Fibroblast of skin of scalp (primary cell): ENCODE results near the gene DNAH8.

Experiments used
- DNase-seq: peaks from one replicate; pipeline ENCODE4 v3.0.0-alpha.2; 2013

DNAH8 gene

DNA sequence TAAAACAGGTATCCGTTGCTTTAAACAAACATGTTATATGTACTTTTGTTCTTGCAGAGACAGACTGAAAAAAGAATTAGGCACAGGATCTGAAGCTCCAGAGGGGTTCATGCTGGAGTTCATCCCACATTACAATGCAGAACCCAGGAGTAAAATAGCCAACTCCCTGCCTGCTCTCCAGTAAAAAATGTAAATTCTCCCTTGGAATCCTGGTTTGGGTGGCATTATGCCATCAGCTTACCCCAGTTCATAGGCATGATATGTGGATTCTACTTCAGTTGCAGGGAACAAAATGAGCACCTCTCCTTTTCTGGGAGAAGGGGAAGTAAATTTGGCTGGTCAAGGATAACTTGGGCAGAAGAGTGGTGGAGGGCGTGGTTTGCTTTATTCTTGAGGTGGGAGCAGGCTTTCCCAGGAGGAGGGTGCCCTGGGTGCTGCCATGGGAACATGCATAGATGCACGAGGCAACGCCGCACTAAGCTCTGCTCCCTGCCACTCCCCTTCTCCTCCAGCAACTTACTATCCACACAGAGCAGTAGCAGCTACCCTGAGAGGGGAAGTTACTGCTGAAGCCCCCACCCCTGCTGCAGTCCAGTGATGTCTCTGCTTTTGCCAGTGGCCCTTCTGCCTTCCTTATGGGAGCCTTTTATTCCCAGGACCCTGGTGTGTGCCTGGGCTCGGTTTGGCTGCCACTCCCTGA lies 261.8 kb downstream of the DNAH8 start:
- no peak for DNase-seq

DNA sequence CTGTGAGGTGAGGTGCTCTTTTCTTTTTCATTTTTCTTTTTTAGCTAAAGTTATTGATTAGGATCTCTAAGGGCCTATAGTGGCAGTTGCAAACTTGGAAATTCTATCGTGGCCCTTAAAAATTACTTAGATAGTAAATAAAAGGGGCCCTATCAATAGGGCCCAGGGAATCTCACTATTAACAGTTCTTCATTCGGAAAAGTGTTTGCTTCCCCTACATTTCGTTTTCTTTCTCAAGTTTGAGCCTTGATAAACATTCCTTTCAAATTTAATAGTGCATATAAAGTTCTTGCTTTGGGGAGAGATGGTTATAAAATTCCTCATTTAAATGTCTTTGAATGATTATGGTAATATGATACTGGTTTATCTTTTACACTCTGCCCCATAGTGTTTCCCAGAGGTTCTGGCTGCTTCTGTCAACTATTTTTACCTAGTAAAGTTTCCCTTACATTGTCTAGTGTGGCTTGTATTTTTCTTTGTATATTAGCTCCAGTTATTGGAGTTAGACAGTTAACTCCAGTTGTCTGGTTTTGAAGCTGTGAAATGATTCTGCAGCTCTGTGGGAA lies 263.1 kb downstream of the DNAH8 start:
- no peak for DNase-seq

- no peak for DNase-seq
Measured at GRCh38 chr6:38982470-38982869, 267.4 kb downstream of the DNAH8 start.

DNA sequence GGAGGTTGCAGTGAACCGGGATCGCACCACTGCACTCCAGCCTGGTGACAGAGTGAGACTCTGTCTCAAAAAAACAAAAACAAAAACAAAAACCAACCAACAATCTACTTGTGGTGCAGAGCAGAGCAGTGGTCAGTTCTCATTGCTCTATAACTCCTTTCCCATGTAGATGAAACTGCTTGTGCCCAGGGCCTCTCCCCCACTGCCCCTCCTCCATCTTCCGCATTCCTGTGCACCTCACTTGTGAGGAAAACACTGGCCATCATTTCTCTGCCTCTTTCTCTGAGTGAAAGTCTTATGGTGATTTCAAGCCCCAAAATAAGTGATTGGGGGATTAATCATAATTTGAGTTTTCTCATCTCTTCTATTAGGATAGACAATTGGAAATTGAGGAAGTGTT lies 269.6 kb downstream of the DNAH8 start:
- DNase-seq, result no peak

- no peak for DNase-seq
Measured at GRCh38 chr6:38985839-38986238, 270.7 kb downstream of the DNAH8 start.

DNA sequence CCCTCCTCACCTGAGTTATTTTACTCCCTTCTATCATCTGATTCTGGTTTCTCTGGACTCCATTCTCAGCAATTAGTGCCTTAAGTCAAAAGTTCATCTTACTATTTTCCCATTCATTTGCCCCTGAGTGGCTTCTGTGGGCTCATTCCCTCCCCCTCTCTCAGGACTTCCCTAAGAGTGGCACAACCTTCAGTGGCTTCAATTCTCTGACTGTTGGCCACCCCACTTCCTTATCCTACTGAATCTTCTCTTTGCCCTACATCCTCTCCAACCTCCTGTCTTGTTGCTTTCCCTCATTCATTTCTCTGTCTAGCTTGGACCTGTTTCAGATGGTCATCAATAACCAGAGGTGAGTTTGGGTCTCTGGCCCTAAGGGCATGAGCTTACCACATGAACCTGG lies 272.4 kb downstream of the DNAH8 start:
- no peak for DNase-seq

- DNase-seq, result no peak
Measured at GRCh38 chr6:38988736-38989449, 273.8 kb downstream of the DNAH8 start.

GRCh38 chr6:38990475-38990874 lies 275.4 kb downstream of the DNAH8 start:
- no peak for DNase-seq

GRCh38 chr6:38996676-38997075 lies 281.6 kb downstream of the DNAH8 start:
- no peak for DNase-seq

DNA sequence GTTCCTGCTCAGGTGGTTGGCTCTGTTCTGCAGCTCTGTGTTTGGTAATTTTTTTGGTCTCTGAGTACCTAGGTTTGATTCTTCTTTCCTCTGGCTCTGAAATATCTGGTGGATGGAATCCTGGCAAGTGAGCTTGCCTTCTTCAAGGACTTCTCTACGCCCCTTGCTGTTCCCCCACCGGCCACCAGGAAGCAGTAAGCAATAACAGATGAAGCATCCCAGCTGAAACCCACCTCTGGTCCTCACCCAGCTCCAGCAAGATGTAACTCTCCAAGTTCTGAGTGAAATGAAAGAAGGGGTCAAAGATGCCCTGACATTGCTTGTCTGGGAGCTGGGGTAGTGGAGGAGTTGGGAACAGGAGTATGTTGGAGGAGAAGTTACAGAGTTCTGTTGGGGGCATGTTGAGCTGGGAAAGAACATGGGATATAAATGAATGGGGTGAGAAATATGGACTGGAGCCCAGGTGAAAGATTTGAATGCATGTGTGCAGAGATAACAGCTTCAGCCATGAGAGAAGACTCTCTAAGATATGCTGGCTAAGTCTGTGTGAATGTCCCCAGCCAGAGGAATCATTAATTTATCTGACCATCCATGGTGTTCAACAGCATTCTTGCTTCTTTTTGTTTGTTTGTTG lies 282.1 kb downstream of the DNAH8 start:
- peak; percentile 7 for DNase-seq

- no peak for DNase-seq
Measured at GRCh38 chr6:39003072-39003471, 288.0 kb downstream of the DNAH8 start.

- no peak for DNase-seq
Measured at GRCh38 chr6:39003492-39003891, 288.4 kb downstream of the DNAH8 start.

- no peak for DNase-seq
Measured at GRCh38 chr6:39004801-39005200, 289.7 kb downstream of the DNAH8 start.

DNA sequence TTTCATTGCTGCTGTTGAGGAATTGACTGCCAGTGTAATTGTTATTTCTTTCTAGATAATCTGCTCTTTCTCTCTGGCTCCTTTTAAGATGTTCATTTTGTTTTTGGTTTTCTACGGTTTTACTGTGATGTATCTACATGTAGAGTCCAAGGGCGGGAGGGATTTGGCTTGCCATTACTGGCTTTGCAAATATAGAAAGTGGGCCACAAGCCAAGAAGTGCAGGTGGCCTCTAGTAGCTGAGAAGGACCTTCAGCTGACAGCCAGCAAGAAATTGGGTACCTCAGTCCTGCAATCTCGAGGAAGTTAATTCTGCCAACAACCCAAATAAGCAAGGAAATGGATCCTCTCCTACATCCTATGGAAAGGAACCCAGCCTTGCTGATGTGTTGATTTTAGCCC lies 290.7 kb downstream of the DNAH8 start:
- DNase-seq, result no peak

DNA sequence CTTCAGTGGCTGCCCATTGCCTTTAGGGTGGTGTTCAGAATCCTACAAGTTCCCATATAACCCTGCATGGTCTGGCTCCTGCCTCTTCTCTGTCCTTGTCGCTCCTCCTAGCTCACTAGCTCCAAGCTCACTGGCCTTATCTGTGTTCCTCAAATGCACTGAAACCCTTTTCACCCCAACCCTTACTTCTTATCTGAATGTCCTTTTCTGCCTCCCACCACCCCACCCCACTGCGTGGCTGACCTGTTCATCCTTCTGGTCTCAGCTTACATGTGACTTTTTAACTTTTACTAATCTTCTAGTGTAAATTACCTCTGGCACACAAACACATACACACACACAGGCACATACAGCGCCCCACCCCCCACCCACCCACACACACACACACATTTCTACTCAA lies 292.5 kb downstream of the DNAH8 start:
- DNase-seq, result no peak

DNA sequence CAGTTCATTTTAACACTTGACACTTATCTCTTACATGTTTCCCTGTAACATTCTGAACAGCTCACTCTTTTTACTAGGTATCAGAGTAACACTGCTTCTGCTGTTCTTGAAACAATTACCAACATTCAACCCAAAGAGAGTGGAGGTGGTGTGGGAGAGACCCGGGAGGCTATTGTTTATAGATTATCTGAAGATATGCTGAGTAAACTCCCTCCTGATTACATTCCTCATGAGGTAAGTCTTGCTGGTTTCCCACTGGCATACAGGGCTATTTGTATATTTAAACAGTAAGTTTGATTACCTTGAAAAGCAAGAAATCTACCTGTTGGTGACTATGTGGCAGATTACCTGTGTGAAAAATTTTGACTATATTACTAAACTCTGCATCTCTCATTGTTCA lies 293.6 kb downstream of the DNAH8 start:
- DNase-seq, result no peak

DNA sequence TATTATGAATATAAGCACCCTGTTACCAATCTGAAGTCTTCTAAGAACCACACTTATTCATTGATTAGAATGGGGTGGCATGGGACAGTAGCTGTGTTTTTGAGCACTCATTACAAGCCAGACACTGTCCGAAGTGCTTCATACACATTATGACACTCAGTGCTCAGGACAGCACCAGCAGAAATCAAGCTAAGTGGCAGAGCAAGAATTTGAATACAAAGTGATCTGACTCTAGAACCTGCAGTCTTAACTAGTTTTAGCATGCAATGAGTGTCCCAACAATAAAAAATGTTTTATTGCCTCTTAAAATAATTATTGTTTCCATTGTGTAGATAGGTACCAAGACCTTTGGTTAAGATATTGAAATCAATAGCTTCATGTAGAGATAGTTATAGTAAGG lies 294.4 kb downstream of the DNAH8 start:
- DNase-seq, result no peak

DNA sequence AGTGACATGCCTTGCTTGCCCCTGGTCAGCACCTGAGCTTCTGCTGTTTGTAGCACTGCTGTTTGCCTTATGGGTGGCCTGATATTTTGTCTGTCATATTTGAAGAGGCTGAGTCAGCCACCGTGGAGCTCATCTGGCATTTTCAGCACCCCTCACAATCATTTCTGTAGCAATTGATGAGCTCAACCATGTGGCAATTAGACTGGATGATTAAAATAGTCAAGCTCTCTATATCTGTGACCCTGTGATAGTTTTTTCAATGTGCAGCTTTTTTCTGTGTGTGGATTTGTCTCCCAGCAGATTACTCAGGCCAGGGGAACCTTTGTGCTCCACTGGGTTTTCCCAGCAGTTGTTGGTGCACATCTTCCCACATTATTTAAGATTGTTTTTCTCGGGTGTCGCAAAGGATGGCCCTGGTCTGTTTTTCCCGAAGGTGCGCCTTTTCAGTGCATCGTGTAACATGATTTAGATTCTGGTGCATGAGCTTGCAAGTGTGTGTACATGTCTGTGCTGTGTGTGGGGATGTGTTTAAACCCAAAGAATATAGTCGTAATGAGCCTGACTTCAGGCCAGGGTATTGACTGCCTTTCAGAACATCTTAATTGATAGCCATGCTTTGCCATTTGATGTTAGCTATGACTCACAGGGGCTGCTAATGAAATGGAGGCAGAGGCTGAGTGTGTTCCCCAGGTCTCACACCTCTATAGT lies 301.9 kb downstream of the DNAH8 start:
- DNase-seq, result no peak

DNA sequence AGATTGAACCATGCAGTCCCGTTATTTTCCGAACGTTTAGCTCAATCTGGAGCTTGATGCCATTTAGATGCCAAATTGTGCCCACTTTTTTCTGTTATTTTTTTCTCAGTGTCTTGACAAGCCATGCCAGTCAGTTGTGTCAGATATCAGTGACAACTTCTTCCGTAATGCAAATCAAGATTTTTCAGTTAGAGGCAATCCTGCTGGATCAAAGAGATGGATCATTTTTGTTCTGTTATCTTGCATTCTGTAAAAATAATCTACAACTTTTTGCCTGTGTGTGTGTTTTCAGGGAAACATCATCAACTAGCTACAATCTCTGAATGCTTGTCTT lies 302.4 kb downstream of the DNAH8 start:
- no peak for DNase-seq

DNA sequence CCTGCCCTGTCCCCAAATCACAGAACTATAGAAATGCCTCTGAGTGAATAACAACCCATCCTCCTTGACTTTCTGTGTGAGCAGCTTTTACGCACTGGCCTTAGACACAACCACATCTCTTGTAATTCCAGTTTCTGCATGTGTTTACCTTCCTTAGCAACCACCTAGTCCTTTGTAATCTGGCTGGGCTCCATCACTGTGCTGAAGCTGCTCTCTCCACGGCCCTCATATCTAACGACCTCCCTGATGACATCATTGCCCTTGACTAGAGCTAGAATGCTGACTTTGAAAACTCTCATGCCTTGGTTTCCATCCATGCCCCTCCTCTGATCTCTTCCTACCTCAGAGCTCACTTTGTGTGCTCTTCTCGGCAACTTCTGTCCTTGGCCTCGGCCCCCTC lies 303.0 kb downstream of the DNAH8 start:
- DNase-seq, result no peak

DNA sequence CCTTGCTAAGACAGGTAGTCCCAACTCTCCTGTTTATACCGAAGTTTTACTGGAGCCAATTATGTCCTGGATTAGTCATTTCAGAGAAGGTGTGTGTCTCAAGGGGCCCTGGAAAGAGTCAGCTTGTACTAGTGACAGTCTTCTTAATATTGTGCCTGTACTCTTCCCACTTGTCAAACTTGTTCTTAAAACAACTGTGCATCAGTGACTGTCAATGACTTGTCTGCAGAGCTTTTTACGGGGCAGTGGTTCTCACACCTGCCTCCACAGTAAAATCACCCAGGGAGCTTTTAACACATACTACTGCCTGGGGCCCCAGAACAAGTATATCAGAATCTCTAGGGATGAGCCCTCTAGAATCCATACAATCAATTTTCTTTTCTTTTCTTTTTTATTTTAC lies 305.0 kb downstream of the DNAH8 start:
- DNase-seq, result no peak

- no peak for DNase-seq
Measured at GRCh38 chr6:39021041-39021440, 305.9 kb downstream of the DNAH8 start.

DNA sequence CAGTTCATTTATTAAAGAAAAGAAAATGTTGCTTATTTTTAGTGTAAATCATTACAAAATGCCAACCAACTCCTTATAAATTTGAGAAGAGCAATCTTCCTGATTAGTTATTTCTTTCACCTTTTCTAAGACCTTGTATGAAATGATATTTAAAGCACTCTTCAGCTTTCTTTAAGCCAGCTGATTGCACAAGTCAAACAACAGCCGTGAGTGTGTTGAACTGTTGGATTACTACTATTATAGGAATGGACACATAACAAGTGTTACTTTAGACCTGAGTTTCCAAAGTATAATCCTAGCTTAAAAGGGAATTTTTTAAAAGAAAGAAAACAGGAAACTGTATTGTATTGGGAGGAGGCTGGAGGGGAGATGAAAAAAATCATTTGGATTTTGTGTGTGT lies 306.7 kb downstream of the DNAH8 start:
- DNase-seq, result no peak
